Colonic mucosa (tissue), 4 donors: ENCODE data around the gene PRICKLE1. TPM values are rescaled to one million over a fixed set of nuclear protein-coding genes. Genes with fewer than 3 reads are reported as not detected.

Experiments
- DNase-seq: peaks from one replicate; pipeline ENCODE4 v3.0.0-alpha.2; 2020
- H3K27ac ChIP-seq: fragments of 200-600 bp; one replicate; pipeline ENCODE4 v1.8.0; 2021
- H3K27me3 ChIP-seq: fragments of 200-600 bp; one replicate; pipeline ENCODE4 v1.8.0; 2021
- H3K36me3 ChIP-seq: fragments of 200-600 bp; one replicate; pipeline ENCODE4 v1.8.0; 2021
- H3K4me1 ChIP-seq: fragments of 200-600 bp; one replicate; pipeline ENCODE4 v1.8.0; 2021; ENCODE audit warnings: mild to moderate bottlenecking
- H3K4me3 ChIP-seq: fragments of 200-600 bp; one replicate; pipeline ENCODE4 v1.8.0; 2021
- H3K9ac ChIP-seq, 2 donors: one replicate each; pipeline ENCODE4 v1.7.0; 2013; ENCODE audit warnings: control low read depth in 2 of 2, low read depth in 2 of 2, low read length in 2 of 2
- H3K9me3 ChIP-seq: fragments of 200-600 bp; one replicate; pipeline ENCODE4 v1.8.0; 2021
- intact Hi-C: fragments of 100-400 bp; cut with DNase I; formaldehyde crosslinking; loops from one replicate; pipeline ENCODE4 v1.14.1; 2022
- total RNA-seq, 2 donors: library from RNA; stranded (reverse); fragmentation: NEBNext Ultra II Directional in 1 of 2; extraction: Animal tissue kit (Norgen Biotek cat#: 25700) in 1 of 2; gene quantifications; one replicate each; pipeline ENCODE4 v1.2.1, GENCODE V29; 2021
- TF ChIP-seq, protein P1 (sequence below): fragments of 200-600 bp; IDR thresholded peaks from one replicate; pipeline ENCODE4 v1.8.0; 2022; ENCODE audit warnings: antibody characterized with exemption, mild to moderate bottlenecking
- donor health status: healthy.
- donor health status: DM: no; HTN: no; CAD: no.
- donor health status: DM: no; HTN: no; CAD: no.

Gene PRICKLE1
- total RNA-seq, 2 donors from 2014 or later = 1.1 to 2.9 TPM

DNA sequence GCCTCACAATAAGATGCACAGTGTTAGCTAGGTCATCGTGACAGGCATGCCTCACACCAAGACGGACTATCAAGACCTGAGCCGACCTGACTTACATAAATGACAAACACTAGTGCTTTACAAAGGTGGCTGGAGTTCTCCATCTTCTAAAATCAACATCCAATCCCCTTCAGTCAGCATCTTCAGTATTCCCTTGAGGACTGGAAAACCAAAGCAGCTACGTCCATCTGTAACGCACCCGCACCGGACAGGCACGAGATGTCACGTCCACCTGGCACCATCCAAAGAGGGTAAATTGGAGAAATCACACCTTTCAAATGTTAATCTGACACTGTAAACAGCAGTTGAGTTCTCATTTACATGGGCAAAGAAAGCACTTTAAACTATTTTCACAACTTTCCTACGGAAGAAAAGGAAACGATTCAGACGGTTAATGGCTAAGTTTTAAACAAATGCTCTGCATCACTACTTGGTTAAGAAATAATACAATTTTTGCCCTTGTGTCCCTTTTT, 130.2 kb downstream of the PRICKLE1 start:
- TF ChIP-seq, protein P1, sequence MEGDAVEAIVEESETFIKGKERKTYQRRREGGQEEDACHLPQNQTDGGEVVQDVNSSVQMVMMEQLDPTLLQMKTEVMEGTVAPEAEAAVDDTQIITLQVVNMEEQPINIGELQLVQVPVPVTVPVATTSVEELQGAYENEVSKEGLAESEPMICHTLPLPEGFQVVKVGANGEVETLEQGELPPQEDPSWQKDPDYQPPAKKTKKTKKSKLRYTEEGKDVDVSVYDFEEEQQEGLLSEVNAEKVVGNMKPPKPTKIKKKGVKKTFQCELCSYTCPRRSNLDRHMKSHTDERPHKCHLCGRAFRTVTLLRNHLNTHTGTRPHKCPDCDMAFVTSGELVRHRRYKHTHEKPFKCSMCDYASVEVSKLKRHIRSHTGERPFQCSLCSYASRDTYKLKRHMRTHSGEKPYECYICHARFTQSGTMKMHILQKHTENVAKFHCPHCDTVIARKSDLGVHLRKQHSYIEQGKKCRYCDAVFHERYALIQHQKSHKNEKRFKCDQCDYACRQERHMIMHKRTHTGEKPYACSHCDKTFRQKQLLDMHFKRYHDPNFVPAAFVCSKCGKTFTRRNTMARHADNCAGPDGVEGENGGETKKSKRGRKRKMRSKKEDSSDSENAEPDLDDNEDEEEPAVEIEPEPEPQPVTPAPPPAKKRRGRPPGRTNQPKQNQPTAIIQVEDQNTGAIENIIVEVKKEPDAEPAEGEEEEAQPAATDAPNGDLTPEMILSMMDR = no peak
- DNase-seq = no peak
- H3K4me3 ChIP-seq = no peak overlapping the region
- H3K36me3 ChIP-seq = no peaks in the 10 kb centered on the region
- intact Hi-C loops = no loop called here
- no peak overlapping the region for H3K27ac ChIP-seq
- no peaks in the 10 kb centered on the region for H3K4me1 ChIP-seq
- H3K9ac ChIP-seq = no peak overlapping the region
- H3K9me3 ChIP-seq = no peaks in the 10 kb centered on the region
- H3K27me3 ChIP-seq = no peaks in the 10 kb centered on the region

DNA sequence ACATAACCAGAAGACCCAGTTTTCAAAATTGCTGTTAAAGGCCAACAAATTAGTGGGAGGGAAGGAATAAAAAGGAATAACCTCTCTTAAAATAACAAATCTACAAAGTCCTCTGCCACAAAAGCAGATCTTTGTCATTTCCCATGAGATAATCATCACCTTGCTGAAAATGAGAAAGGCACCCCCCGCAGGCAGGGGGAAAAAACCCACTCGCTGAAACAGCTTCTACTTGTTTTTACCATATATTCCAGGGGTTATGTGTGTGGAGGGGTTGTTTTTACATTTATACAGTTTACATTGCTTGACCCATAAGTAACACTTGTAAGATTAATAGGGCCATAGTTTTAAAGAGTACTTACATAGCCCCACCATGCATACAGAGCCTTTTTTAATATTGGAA, 131.0 kb downstream of the PRICKLE1 start:
- no peaks in the 10 kb centered on the region for H3K27me3 ChIP-seq
- H3K9me3 ChIP-seq = no peaks in the 10 kb centered on the region
- no peak overlapping the region for H3K4me3 ChIP-seq
- intact Hi-C loops = no loop called here
- TF ChIP-seq, protein P1 = no peak
- H3K27ac ChIP-seq = no peak overlapping the region
- H3K9ac ChIP-seq = no peak overlapping the region
- H3K4me1 ChIP-seq = no peaks in the 10 kb centered on the region
- DNase-seq = no peak
- H3K36me3 ChIP-seq = no peaks in the 10 kb centered on the region

DNA sequence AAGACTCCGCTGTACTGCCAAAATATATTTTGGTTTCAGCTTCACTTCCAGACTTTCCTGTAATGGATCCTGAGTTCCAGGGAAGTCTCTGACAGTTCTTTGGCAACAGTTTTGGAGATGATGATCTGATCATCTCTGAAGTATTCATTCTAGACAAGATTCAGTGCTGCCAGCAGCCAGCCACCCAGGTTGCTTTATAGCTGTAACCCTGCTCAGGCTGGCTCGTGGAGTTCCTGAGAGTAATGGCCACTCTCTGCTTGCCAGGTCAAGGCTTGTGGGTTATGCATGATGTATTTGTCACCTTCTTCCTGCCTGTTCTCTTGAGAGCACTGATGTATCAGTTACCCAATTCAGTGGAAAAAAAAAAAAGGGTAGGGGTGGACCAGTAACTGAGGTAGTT, 139.3 kb downstream of the PRICKLE1 start:
- Histone ChIP-seq H3K27me3 (no peaks in the 10 kb centered on the region), H3K4me1 (no peaks in the 10 kb centered on the region), H3K9me3 (no peaks in the 10 kb centered on the region), H3K36me3 (no peaks in the 10 kb centered on the region), H3K4me3 (no peak overlapping the region), H3K9ac (no peak overlapping the region), H3K27ac (no peak overlapping the region)
- TF ChIP-seq, protein P1 = no peak
- no peak for DNase-seq
- intact Hi-C loops = no loop called here

DNA sequence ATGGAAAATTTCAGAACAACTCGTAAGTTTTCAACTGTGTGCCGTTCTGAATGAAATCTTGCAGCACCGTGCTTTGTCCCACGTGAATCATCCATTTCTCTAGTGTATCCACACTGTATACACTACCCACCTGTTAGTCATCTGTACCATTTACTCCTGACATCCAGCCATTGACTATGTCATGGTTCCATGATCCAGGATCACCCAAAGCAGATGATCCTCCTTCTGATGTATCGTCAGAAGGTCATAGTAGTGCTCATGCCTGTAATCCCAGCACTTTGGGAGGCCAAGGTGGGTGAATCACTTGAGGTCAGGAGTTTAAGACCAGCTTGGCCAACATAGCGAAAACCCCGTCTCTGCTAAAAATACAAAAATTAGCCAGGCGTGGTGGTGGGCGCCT, 140.7 kb downstream of the PRICKLE1 start:
- Histone ChIP-seq H3K36me3 (no peaks in the 10 kb centered on the region), H3K4me1 (no peaks in the 10 kb centered on the region), H3K4me3 (no peak overlapping the region), H3K9me3 (no peaks in the 10 kb centered on the region), H3K9ac (no peak overlapping the region), H3K27ac (no peak overlapping the region), H3K27me3 (no peaks in the 10 kb centered on the region)
- TF ChIP-seq, protein P1 = no peak
- intact Hi-C loops = no loop called here
- no peak for DNase-seq

DNA sequence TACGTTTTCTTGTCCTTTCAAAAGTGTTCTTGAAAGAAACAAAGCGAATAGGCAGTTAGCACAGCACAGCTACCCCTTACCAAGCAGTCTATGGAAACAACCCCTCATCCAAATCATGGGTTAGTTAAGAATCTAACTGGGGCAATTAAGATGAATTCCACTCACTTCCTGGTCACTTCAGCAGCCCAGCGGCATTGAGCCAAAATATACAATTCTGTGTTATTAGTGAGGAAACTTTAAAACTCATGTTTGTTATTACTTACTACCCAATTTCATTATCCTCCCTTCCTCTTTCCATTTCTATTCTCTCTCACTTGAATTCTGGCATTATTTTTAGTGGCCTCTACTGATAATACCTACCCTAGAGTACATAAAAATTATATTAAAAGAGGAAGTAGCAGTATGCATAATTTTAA, 142.2 kb downstream of the PRICKLE1 start:
- no peaks in the 10 kb centered on the region for H3K9me3 ChIP-seq
- DNase-seq = no peak
- intact Hi-C loops = no loop called here
- H3K27me3 ChIP-seq = no peaks in the 10 kb centered on the region
- TF ChIP-seq, protein P1 = no peak
- no peaks in the 10 kb centered on the region for H3K36me3 ChIP-seq
- H3K27ac ChIP-seq = no peak overlapping the region
- H3K9ac ChIP-seq = no peak overlapping the region
- H3K4me1 ChIP-seq = no peaks in the 10 kb centered on the region
- H3K4me3 ChIP-seq = no peak overlapping the region
